A673 (cell line): ENCODE measurements around the gene NOS1AP. TPM values are rescaled to one million over a fixed set of nuclear protein-coding genes. Genes with fewer than 3 reads are reported as not detected.

Experiments
- BruUV-seq: library from RNA; stranded (reverse); fragments of 400-500 nt; replicated peaks from 2 replicates; lab custom pipeline; 2021; lab: Mats Ljungman, UMichigan
- CTCF ChIA-PET: fragments of 300-600 bp; sonication (Branson Sonifier 250); formaldehyde crosslinking; loops from one replicate; lab custom pipeline; 2022; ENCODE audit warnings: antibody characterized with exemption; lab: Charles Lee
- POLR2A ChIA-PET: fragments of 300-600 bp; sonication (Branson Sonifier 250); formaldehyde crosslinking; loops from one replicate; lab custom pipeline; 2022; ENCODE audit warnings: antibody characterized with exemption; ENCODE audit not compliant: low non-redundant PET; lab: Charles Lee
- DNase-seq: peaks from one replicate; pipeline ENCODE4 v3.0.0-alpha.2; 2015; ENCODE audit warnings: low spot score
- H3K27ac ChIP-seq: fragments of 200-600 bp; sonication (generic); 2 replicates; pipeline ENCODE4 v1.5.1; 2016; ENCODE audit warnings: mixed run types, low read depth, mild to moderate bottlenecking, mixed read lengths, antibody characterized with exemption, low read length; ENCODE audit not compliant: poor library complexity, severe bottlenecking
- H3K27me3 ChIP-seq: fragments of 200-600 bp; sonication (generic); replicated peaks from 2 replicates; pipeline ENCODE4 v1.6.1; 2017; ENCODE audit warnings: mixed run types, low read depth, mild to moderate bottlenecking, mixed read lengths, antibody characterized with exemption, low read length; ENCODE audit not compliant: insufficient read depth, poor library complexity
- H3K36me3 ChIP-seq: fragments of 200-600 bp; sonication (generic); 2 replicates; pipeline ENCODE4 v1.6.1; 2016; ENCODE audit warnings: mixed run types, mild to moderate bottlenecking, mixed read lengths, antibody characterized with exemption, low read length; ENCODE audit not compliant: insufficient read depth, poor library complexity, severe bottlenecking
- H3K4me1 ChIP-seq: fragments of 200-600 bp; sonication (generic); 2 replicates; pipeline ENCODE4 v1.6.1; 2017; ENCODE audit warnings: mixed run types, mild to moderate bottlenecking, mixed read lengths, antibody characterized with exemption, low read length; ENCODE audit not compliant: insufficient read depth, poor library complexity, severe bottlenecking
- H3K4me3 ChIP-seq: fragments of 200-600 bp; sonication (generic); 2 replicates; pipeline ENCODE4 v1.5.1; 2016; ENCODE audit warnings: low read depth, mixed run types, mild to moderate bottlenecking, mixed read lengths, low read length; ENCODE audit not compliant: poor library complexity, severe bottlenecking
- H3K9me3 ChIP-seq: fragments of 200-600 bp; sonication (generic); 2 replicates; pipeline ENCODE4 v1.6.1; 2016; ENCODE audit warnings: mixed run types, low read depth, mild to moderate bottlenecking, mixed read lengths, antibody characterized with exemption, low read length; ENCODE audit not compliant: poor library complexity, severe bottlenecking
- CTCF ChIP-seq: fragments of 300-800, 200-600 bp; sonication (generic); conservative IDR thresholded peaks from 2 replicates; pipeline ENCODE4 v1.5.1; 2017; ENCODE audit warnings: low read depth, mild to moderate bottlenecking, antibody characterized with exemption, low read length, moderate library complexity, mixed read lengths
- EZH2 ChIP-seq: fragments of 200-600 bp; sonication (generic); IDR thresholded peaks from 2 replicates; pipeline ENCODE4 v1.6.1; 2017; ENCODE audit warnings: borderline replicate concordance, low read depth, mild to moderate bottlenecking, mixed read lengths, antibody characterized with exemption, low read length; ENCODE audit not compliant: poor library complexity, severe bottlenecking
- intact Hi-C: fragments of 100-400 bp; cut with micrococcal nuclease; formaldehyde crosslinking; loops from one replicate; pipeline ENCODE4 v1.10.0; 2022; ENCODE audit not compliant: unreplicated experiment
- total RNA-seq: library from RNA; stranded (reverse); gene quantifications from 2 replicates; pipeline ENCODE4 v1.2.3, GENCODE V29; 2021

NOS1AP gene
- total RNA-seq, 1 experiment from 2014 or later = 28.0 TPM

DNA sequence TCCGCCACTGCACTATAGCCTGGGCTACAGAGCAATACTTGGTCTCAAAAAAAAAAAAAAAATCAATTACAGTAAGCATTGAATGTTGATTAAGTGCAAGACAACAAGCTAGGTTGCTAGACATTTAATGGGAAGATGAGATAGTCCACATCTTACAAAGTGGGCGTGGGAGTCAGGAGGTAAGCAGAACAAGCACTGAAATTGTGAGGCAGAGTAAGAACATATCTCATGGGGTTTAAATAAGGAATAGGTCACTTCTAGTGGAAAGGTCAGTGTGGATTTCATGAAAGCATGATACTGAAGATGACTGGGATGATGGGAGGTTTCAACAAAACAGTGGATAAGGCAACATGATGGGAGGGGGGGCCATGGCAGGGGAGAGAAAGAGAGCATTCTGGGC, 44.0 kb upstream of the NOS1AP start:
- H3K4me1 ChIP-seq = peaks cover 14% of the 10 kb centered on the region
- intact Hi-C loops = no loop called here
- no peak overlapping the region for H3K27ac ChIP-seq
- H3K9me3 ChIP-seq = no peaks in the 10 kb centered on the region
- no peaks in the 10 kb centered on the region for H3K36me3 ChIP-seq
- ChIA-PET POLR2A (no interaction called here), CTCF (no interaction called here)
- no TSS peak for BruUV-seq
- no peak overlapping the region for H3K4me3 ChIP-seq
- TF ChIP-seq CTCF (no peak), EZH2 (no peak)
- no peak for DNase-seq
- H3K27me3 ChIP-seq = peaks cover 5% of the 10 kb centered on the region

DNA sequence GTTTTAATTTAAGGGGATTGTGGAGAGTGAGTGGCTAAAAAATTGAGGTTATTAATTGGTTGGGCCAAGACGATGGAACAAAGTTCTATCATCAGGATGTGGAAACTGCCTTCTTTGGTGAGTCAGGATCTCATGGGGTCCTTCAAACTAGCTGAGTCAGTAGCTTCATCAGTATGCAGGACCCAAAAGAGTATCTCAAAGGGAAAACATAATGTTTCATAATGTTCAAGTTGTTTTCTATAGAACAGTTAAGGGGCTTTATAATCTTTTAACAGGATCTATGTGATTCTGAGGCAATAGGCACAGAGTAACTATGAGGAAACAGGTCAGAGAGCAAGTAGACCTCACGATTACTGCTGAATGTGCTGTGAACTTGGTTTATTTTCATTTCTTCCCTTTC, 42.6 kb upstream of the NOS1AP start:
- Histone ChIP-seq H3K4me3 (no peak overlapping the region), H3K9me3 (no peaks in the 10 kb centered on the region), H3K27me3 (peaks cover 5% of the 10 kb centered on the region), H3K27ac (no peak overlapping the region), H3K36me3 (no peaks in the 10 kb centered on the region), H3K4me1 (peaks cover 4% of the 10 kb centered on the region)
- TF ChIP-seq EZH2 = no peak
- TF ChIP-seq CTCF = no peak
- DNase-seq = no peak
- POLR2A ChIA-PET = no interaction called here
- BruUV-seq = no TSS peak
- CTCF ChIA-PET = interaction anchor here (1.1 kb wide), 1 partner anchor 235 kb away, joined by 4 read pairs; no protein-coding TSS in a partner anchor
- intact Hi-C loops = no loop called here

- POLR2A ChIA-PET = interaction anchor here (0.6 kb wide), 1 partner anchor 16 kb away, joined by 6 read pairs; no protein-coding TSS in a partner anchor
- no peak for DNase-seq
- peaks cover 4% of the 10 kb centered on the region for H3K4me1 ChIP-seq
- no peak for TF ChIP-seq CTCF
- no peak for TF ChIP-seq EZH2
- BruUV-seq = no TSS peak
- H3K27me3 ChIP-seq = no peaks in the 10 kb centered on the region
- intact Hi-C loops = no loop called here
- no peak overlapping the region for H3K27ac ChIP-seq
- H3K4me3 ChIP-seq = no peak overlapping the region
- CTCF ChIA-PET = no interaction called here
- no peaks in the 10 kb centered on the region for H3K36me3 ChIP-seq
- no peaks in the 10 kb centered on the region for H3K9me3 ChIP-seq
Measured at GRCh38 chr1:162028726-162029125, 40.8 kb upstream of the NOS1AP start.
